GM23338 (cell line): Measurements from ENCODE around the gene TUBG2. TPM values are rescaled to one million over a fixed set of nuclear protein-coding genes. Genes with fewer than 3 reads are reported as not detected.

ENCODE experiments used
- ATAC-seq: fragments of 200-7000 bp; cut with Tn5 transposase; 3 replicates; pipeline ENCODE4 v1.9.1; 2020
- DNase-seq: peaks from one replicate; pipeline ENCODE4 v3.0.0-alpha.2; 2015; ENCODE audit warnings: low spot score
- H2AFZ ChIP-seq: fragments of 200-600 bp; sonication (generic); 2 replicates; pipeline ENCODE4 v1.8.0; 2016; ENCODE audit warnings: antibody characterized with exemption, mild to moderate bottlenecking, moderate library complexity
- H3F3A ChIP-seq: fragments of 200-600 bp; sonication (generic); replicated peaks from 2 replicates; pipeline ENCODE4 v1.8.0; 2017; ENCODE audit warnings: antibody characterized with exemption, mixed run types, low read depth
- H3K27ac ChIP-seq: fragments of 200-600 bp; sonication (generic); 2 replicates; pipeline ENCODE4 v1.6.1; 2016; ENCODE audit warnings: low read depth
- H3K27me3 ChIP-seq: fragments of 200-600 bp; sonication (generic); 2 replicates; pipeline ENCODE4 v1.8.0; 2016; ENCODE audit warnings: mild to moderate bottlenecking, mixed run types, moderate library complexity; ENCODE audit not compliant: insufficient read depth
- H3K36me3 ChIP-seq: fragments of 200-600 bp; sonication (generic); 2 replicates; pipeline ENCODE4 v1.8.0; 2016; ENCODE audit warnings: mild to moderate bottlenecking; ENCODE audit not compliant: insufficient read depth
- H3K4me1 ChIP-seq: fragments of 200-600 bp; sonication (generic); 2 replicates; pipeline ENCODE4 v1.8.0; 2016; ENCODE audit warnings: mild to moderate bottlenecking, moderate library complexity; ENCODE audit not compliant: insufficient read depth
- H3K4me2 ChIP-seq: fragments of 200-600 bp; sonication (generic); 2 replicates; pipeline ENCODE4 v1.7.1; 2017; ENCODE audit warnings: mixed run types
- H3K4me3 ChIP-seq: fragments of 200-600 bp; sonication (generic); 2 replicates; pipeline ENCODE4 v1.6.1; 2016; ENCODE audit warnings: mixed run types
- H3K79me2 ChIP-seq: fragments of 200-600 bp; sonication (generic); replicated peaks from 2 replicates; pipeline ENCODE4 v1.8.0; 2017; ENCODE audit warnings: mild to moderate bottlenecking; ENCODE audit not compliant: insufficient read depth
- H3K9me2 ChIP-seq: fragments of 200-600 bp; sonication (generic); 2 replicates; pipeline ENCODE4 v1.8.0; 2017; ENCODE audit not compliant: insufficient read depth
- H4K20me1 ChIP-seq: fragments of 200-600 bp; sonication (generic); replicated peaks from 2 replicates; pipeline ENCODE4 v1.8.0; 2017; ENCODE audit warnings: mild to moderate bottlenecking; ENCODE audit not compliant: insufficient read depth
- H3K27ac Mint-ChIP-seq: 2 replicates; pipeline ENCODE4 v1.8.0; 2020; ENCODE audit warnings: inconsistent platforms, mild to moderate bottlenecking, moderate library complexity, mixed read lengths
- H3K27me3 Mint-ChIP-seq: 3 replicates; pipeline ENCODE4 v1.8.0; 2022; ENCODE audit warnings: low read depth, mild to moderate bottlenecking, moderate library complexity, mixed read lengths, inconsistent platforms; ENCODE audit not compliant: insufficient read depth, poor library complexity
- H3K36me3 Mint-ChIP-seq: 3 replicates; pipeline ENCODE4 v1.8.0; 2021; ENCODE audit warnings: low read depth, mild to moderate bottlenecking, inconsistent platforms, moderate library complexity, mixed read lengths
- H3K4me1 Mint-ChIP-seq: 3 replicates; pipeline ENCODE4 v1.8.0; 2020; ENCODE audit warnings: mild to moderate bottlenecking, inconsistent platforms, mixed read lengths
- H3K4me3 Mint-ChIP-seq: 3 replicates; pipeline ENCODE4 v1.8.0; 2021; ENCODE audit warnings: moderate library complexity, mild to moderate bottlenecking, inconsistent platforms, mixed read lengths
- H3K9me3 Mint-ChIP-seq: 3 replicates; pipeline ENCODE4 v1.8.0; 2020; ENCODE audit warnings: moderate library complexity, mild to moderate bottlenecking, inconsistent platforms, mixed read lengths
- CREB1 ChIP-seq: fragments of 250-450 bp; sonication (Bioruptor Pico); IDR thresholded peaks from 2 replicates; pipeline ENCODE4 v1.5.0; 2020; ENCODE audit warnings: low read depth, mild to moderate bottlenecking, moderate library complexity
- CTCF ChIP-seq, 2 experiments: fragments of 200-600 bp in 1 of 2; sonication (generic) in 1 of 2; conservative IDR thresholded peaks; 2 replicates each; pipeline versions ENCODE4 v1.5.1 to v1.6.1; 2016 to 2017; ENCODE audit warnings: antibody characterized with exemption in 2 of 2, low read depth in 2 of 2, mild to moderate bottlenecking in 2 of 2, moderate library complexity in 1 of 2
- ETS1 ChIP-seq: IDR thresholded peaks from 2 replicates; pipeline ENCODE4 v1.6.1; 2016; ENCODE audit warnings: antibody characterized with exemption
- EZH2 ChIP-seq: fragments of 200-600 bp; sonication (generic); IDR thresholded peaks from one replicate; pipeline ENCODE4 v1.8.0; 2017; ENCODE audit warnings: antibody characterized with exemption, mild to moderate bottlenecking, low read depth; ENCODE audit not compliant: unreplicated experiment
- EZH2phosphoT487 ChIP-seq: fragments of 200-600 bp; sonication (generic); IDR thresholded peaks from one replicate; pipeline ENCODE4 v1.8.1; 2018; ENCODE audit warnings: antibody characterized with exemption; ENCODE audit not compliant: unreplicated experiment
- JUNB ChIP-seq: IDR thresholded peaks from one replicate; pipeline ENCODE4 v1.6.1; 2016; ENCODE audit warnings: antibody characterized with exemption; ENCODE audit not compliant: unreplicated experiment
- NANOG ChIP-seq: IDR thresholded peaks from 2 replicates; pipeline ENCODE4 v1.6.1; 2016; ENCODE audit warnings: antibody characterized with exemption, borderline replicate concordance
- POLR2AphosphoS5 ChIP-seq: IDR thresholded peaks from 2 replicates; pipeline ENCODE4 v1.6.1; 2016; ENCODE audit warnings: antibody characterized with exemption, low read depth
- REST ChIP-seq: IDR thresholded peaks from one replicate; pipeline ENCODE4 v1.6.1; 2018; ENCODE audit warnings: antibody characterized with exemption; ENCODE audit not compliant: unreplicated experiment
- STAT1 ChIP-seq: IDR thresholded peaks from one replicate; pipeline ENCODE4 v1.6.1; 2016; ENCODE audit warnings: antibody characterized with exemption; ENCODE audit not compliant: unreplicated experiment
- ZNF114 ChIP-seq: fragments of 250-450 bp; sonication (Bioruptor Pico); IDR thresholded peaks from 2 replicates; pipeline ENCODE4 v1.5.0; 2020; ENCODE audit warnings: mild to moderate bottlenecking, moderate library complexity
- ZNF331 ChIP-seq: fragments of 250-450 bp; sonication (Bioruptor Pico); IDR thresholded peaks from 2 replicates; pipeline ENCODE4 v1.5.0; 2020; ENCODE audit warnings: low read depth, mild to moderate bottlenecking, moderate library complexity
- ZNF462 ChIP-seq: fragments of 250-450 bp; sonication (Bioruptor Pico); IDR thresholded peaks from 2 replicates; pipeline ENCODE4 v1.5.0; 2020; ENCODE audit warnings: mild to moderate bottlenecking, moderate library complexity
- polyA plus RNA-seq: library from polyadenylated mRNA; unstranded; fragments of >200 nt; fragmentation: Nextera tagmentation; extraction: Ambion mirVana; gene quantifications from 2 replicates; pipeline ENCODE4 v1.2.1, GENCODE V29; 2016
- total RNA-seq: library from RNA; depleted of rRNA; stranded (reverse); fragments of >200 nt; shearing (Covaris generic); gene quantifications from 2 replicates; pipeline ENCODE4 v1.2.3, GENCODE V29; 2014

The TUBG2 gene
- total and polyA plus RNA-seq, 2 experiments from 2014 or later, result 18.2 to 19.0 TPM

GRCh38 chr17:42702446-42702845 is 43.4 kb downstream of the TUBG2 start (continued):
- TF ChIP-seq CREB1 (CRISPR knock-in tag) (no peak), ZNF331 (CRISPR knock-in tag) (no peak), STAT1 (no peak), ZNF114 (CRISPR knock-in tag) (no peak), EZH2 (no peak)

GRCh38 chr17:42704490-42704836 is 45.4 kb downstream of the TUBG2 start:
- Histone ChIP-seq H3K79me2 (no peaks in the 10 kb centered on the region), H3K4me1 (no peaks in the 10 kb centered on the region; the same call in 1 of the 2 replicates), H3F3A (no peaks in the 10 kb centered on the region), H3K4me3 (no peak overlapping the region), H3K27ac (no peak overlapping the region), H3K36me3 (peaks cover 6% of the 10 kb centered on the region; the same call in 1 of the 2 replicates), H3K9me2 (no peaks in the 10 kb centered on the region), H4K20me1 (0 out of 2 replicates have a peak, but pooled peaks cover 6% of the 10 kb centered on the region), H2AFZ (no peak overlapping the region), H3K4me2 (no peak overlapping the region), H3K27me3 (no peaks in the 10 kb centered on the region)
- Mint-ChIP-seq H3K27me3 (peaks cover under 1% of the 10 kb centered on the region), H3K4me1 (peaks cover 4% of the 10 kb centered on the region), H3K4me3 (no peak overlapping the region), H3K27ac (no peak overlapping the region), H3K9me3 (no peaks in the 10 kb centered on the region; the same call in 2 of the 3 replicates), H3K36me3 (peaks cover 40% of the 10 kb centered on the region)
- TF ChIP-seq JUNB (no peak), ZNF331 (CRISPR knock-in tag) (no peak), ZNF114 (CRISPR knock-in tag) (no peak), POLR2AphosphoS5 (no peak), ZNF462 (CRISPR knock-in tag) (no peak), REST (no peak), CTCF (conservative IDR thresholded peaks at IDR 0.05; ENCODE audit: low read depth in 2 of 2) (no peak), EZH2phosphoT487 (no peak), NANOG (no peak), STAT1 (no peak), EZH2 (no peak), CREB1 (CRISPR knock-in tag) (no peak), ETS1 (no peak)
- ATAC-seq, result no peak
- DNase-seq, result no peak
